HFFc6 (cell line): ENCODE measurements around the gene PPP1R9A. TPM values are rescaled to one million over a fixed set of nuclear protein-coding genes. Genes with fewer than 3 reads are reported as not detected.
A peak's percentile ranks its signal among the peaks of the same experiment; 100 is the strongest.
"Not testable (repeated sequence)": the region's sequence is repeated elsewhere in the genome, so short reads cannot be mapped to it uniquely, and the experiment has no call there.

ENCODE experiments used
- DNase-seq: peaks from one replicate; pipeline ENCODE4 v3.0.0-alpha.2; 2018
- H3K27ac Mint-ChIP-seq: 2 replicates; pipeline ENCODE4 v1.8.0; 2020; ENCODE audit warnings: mild to moderate bottlenecking, mixed read lengths
- H3K27me3 Mint-ChIP-seq: 2 replicates; pipeline ENCODE4 v1.8.0; 2021; ENCODE audit warnings: mild to moderate bottlenecking, moderate library complexity, mixed read lengths; ENCODE audit not compliant: insufficient read depth
- H3K36me3 Mint-ChIP-seq: 2 replicates; pipeline ENCODE4 v1.8.0; 2021; ENCODE audit warnings: low read depth, mixed read lengths
- H3K4me1 Mint-ChIP-seq: 2 replicates; pipeline ENCODE4 v1.8.0; 2020; ENCODE audit warnings: low read depth, mixed read lengths
- H3K4me3 Mint-ChIP-seq: 2 replicates; pipeline ENCODE4 v1.8.0; 2020; ENCODE audit warnings: mild to moderate bottlenecking, moderate library complexity, mixed read lengths
- H3K9me3 Mint-ChIP-seq: 2 replicates; pipeline ENCODE4 v1.8.0; 2020; ENCODE audit warnings: mild to moderate bottlenecking, mixed read lengths
- total RNA-seq, 6 experiments: library from RNA; stranded (reverse); fragmentation: NEBNext Ultra II Directional; extraction: Animal tissue kit (Norgen Biotek cat#: 25700); gene quantifications; 2 replicates in 1 of 6; 3 replicates in 5 of 6; pipeline ENCODE4 v1.2.3, GENCODE V29; 2021
- TF ChIP-seq, protein P1 (sequence below): fragments of 200-600 bp; sonication (generic); IDR thresholded peaks from 2 replicates; pipeline ENCODE4 v1.5.0; 2021; ENCODE audit warnings: antibody characterized with exemption, mild to moderate bottlenecking

PPP1R9A gene
- total RNA-seq, 6 experiments from 2014 or later: not detected

DNA sequence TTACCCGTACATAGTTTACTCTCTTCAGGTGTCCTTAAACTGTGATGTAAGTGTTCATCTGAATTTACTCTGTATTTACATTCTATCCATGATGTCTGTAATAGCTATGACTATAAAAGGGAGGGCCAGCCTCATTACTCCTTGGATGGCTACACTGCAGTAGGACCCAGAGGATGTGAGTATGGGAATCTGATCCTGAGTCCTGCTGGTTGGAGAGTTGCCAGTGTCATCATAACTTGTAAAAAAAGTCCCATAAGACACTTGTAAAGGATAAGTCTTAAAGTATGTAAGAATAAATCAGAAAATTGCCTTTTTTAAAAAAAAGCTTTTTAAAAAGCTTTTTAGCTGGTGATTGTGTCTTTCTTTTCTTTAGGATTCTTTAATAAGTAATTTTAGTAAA is 95.4 kb downstream of the PPP1R9A start:
- Mint-ChIP-seq H3K4me3 (no peak overlapping the region), H3K9me3 (no peaks in the 10 kb centered on the region), H3K4me1 (no peaks in the 10 kb centered on the region), H3K27ac (no peak overlapping the region), H3K27me3 (no peaks in the 10 kb centered on the region), H3K36me3 (no peaks in the 10 kb centered on the region)
- no peak for DNase-seq
- TF ChIP-seq, protein P1, sequence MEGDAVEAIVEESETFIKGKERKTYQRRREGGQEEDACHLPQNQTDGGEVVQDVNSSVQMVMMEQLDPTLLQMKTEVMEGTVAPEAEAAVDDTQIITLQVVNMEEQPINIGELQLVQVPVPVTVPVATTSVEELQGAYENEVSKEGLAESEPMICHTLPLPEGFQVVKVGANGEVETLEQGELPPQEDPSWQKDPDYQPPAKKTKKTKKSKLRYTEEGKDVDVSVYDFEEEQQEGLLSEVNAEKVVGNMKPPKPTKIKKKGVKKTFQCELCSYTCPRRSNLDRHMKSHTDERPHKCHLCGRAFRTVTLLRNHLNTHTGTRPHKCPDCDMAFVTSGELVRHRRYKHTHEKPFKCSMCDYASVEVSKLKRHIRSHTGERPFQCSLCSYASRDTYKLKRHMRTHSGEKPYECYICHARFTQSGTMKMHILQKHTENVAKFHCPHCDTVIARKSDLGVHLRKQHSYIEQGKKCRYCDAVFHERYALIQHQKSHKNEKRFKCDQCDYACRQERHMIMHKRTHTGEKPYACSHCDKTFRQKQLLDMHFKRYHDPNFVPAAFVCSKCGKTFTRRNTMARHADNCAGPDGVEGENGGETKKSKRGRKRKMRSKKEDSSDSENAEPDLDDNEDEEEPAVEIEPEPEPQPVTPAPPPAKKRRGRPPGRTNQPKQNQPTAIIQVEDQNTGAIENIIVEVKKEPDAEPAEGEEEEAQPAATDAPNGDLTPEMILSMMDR: no peak

DNA sequence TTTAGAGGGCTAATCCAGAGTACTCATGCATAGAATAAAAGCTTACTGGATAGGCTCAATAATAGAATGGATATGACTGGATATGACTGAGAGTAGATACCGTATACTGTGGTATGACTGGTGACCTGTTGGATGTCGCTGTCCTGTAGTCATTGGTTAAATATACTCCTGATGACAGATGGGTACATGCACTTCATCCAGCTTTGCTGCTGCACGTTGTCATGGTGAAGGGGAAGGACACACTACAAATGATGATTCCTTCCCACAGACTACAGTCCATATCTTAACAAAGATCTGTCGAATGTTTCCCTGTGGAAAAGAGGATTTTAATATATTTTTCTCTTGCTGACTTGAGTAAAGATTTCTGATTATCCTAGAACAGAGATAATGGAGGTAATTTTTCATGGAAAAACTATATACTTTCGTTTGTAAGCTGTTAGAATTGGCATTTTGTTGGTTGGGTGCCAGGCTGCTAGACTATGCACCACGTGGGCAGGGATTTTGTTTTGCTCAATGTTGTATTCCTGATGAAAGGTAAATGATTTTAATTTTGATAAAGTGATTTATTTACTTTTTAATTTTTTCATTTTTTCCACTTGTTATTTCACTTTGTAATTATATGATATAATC is 97.3 kb downstream of the PPP1R9A start:
- DNase-seq: no peak
- H3K27me3 Mint-ChIP-seq: no peaks in the 10 kb centered on the region
- H3K9me3 Mint-ChIP-seq: no peaks in the 10 kb centered on the region; the same call in 1 of the 2 replicates

DNA sequence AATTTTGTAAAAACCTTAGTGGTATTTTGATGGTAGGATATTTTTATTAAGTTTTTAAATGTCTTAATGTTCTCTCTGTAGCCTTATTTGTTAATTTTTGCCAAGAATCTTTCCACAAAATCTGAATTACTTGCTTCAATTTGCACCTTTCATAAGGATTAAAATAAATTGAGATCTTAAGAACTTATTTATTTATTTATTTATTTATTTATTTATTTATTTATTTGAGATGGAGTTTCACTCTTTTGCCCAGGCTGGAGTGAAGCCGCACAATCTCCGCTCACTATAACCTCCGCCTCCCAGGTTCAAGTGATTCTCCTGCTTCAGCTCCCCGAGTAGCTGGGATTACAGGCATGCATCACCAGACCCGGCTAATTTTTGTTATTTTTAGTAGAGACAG is 98.6 kb downstream of the PPP1R9A start:
- TF ChIP-seq, protein P1: no peak
- no peaks in the 10 kb centered on the region for H3K36me3 Mint-ChIP-seq
- H3K4me1 Mint-ChIP-seq: peaks cover 2% of the 10 kb centered on the region
- no peaks in the 10 kb centered on the region; the same call in 1 of the 2 replicates for H3K9me3 Mint-ChIP-seq
- H3K27me3 Mint-ChIP-seq: no peaks in the 10 kb centered on the region
- no peak for DNase-seq
- no peak overlapping the region for H3K27ac Mint-ChIP-seq
- H3K4me3 Mint-ChIP-seq: no peak overlapping the region

More for the DNA sequence above, 97.3 kb downstream of the PPP1R9A start:
- TF ChIP-seq, protein P1: no peak
- Mint-ChIP-seq H3K27ac (no peak overlapping the region), H3K4me1 (no peaks in the 10 kb centered on the region), H3K4me3 (no peak overlapping the region), H3K36me3 (no peaks in the 10 kb centered on the region)

DNA sequence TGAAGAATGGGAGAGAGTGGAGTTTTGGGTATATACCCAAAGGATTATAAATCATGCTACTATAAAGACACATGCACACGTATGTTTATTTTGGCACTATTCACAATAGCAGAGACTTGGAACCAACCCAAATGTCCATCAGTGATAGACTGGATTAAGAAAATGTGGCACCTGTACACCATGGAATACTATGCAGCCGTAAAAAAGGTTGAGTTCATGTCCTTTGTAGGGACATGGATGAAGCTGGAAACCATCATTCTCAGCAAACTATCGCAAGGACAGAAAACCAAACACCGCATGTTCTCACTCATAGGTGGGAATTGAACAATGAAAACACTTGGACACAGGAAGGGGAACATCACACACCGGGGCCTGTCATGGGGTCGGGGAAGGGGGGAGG is 101.4 kb downstream of the PPP1R9A start:
- not testable (repeated sequence) for H3K36me3 Mint-ChIP-seq, H3K27me3 Mint-ChIP-seq, H3K9me3 Mint-ChIP-seq, H3K4me3 Mint-ChIP-seq, DNase-seq, H3K27ac Mint-ChIP-seq
- peaks cover 21% of the 10 kb centered on the region for H3K4me1 Mint-ChIP-seq

DNA sequence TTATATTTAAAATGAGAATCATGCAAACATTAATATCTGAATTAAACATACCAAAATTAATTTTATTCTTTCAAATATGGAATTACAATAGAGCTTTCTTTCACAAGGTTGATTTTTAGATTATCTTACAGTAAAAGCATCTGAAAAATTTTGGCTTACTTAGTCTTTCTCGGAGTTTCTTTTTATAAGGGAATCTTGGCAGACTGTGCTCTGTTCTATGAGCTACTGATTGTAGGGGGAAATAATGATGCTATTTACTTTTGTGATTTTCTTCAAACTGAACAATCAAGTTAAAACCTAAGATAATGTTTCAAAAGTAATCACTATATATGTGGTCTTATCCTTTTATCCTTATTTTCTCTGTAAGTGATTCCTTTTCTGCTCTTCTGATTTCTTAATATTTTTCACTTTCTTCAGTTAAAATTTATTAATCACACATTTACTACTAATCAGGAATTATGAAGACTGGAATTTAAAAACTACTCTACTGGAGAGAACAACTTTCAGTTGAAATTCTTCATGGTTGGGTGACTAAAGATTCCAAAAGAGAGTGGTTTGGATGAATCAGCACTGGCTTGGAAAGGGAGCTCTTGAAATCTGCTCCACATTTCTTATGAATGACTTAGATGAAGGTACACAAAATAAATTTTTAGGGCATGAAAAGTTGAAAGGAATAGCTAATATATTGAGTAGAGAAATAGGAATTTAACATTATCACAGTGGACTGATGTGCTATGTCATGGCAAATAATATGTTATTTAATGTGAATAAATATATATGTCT is 103.9 kb downstream of the PPP1R9A start:
- no peaks in the 10 kb centered on the region for H3K36me3 Mint-ChIP-seq
- no peaks in the 10 kb centered on the region for H3K27me3 Mint-ChIP-seq
- TF ChIP-seq, protein P1: no peak
- peak; percentile 64 for DNase-seq
- peak overlapping the region; percentile 76 for H3K27ac Mint-ChIP-seq
- H3K4me1 Mint-ChIP-seq: peaks cover 21% of the 10 kb centered on the region
- no peaks in the 10 kb centered on the region; the same call in 1 of the 2 replicates for H3K9me3 Mint-ChIP-seq
- H3K4me3 Mint-ChIP-seq: peak overlapping the region; percentile 40; the same call in 1 of the 2 replicates

DNA sequence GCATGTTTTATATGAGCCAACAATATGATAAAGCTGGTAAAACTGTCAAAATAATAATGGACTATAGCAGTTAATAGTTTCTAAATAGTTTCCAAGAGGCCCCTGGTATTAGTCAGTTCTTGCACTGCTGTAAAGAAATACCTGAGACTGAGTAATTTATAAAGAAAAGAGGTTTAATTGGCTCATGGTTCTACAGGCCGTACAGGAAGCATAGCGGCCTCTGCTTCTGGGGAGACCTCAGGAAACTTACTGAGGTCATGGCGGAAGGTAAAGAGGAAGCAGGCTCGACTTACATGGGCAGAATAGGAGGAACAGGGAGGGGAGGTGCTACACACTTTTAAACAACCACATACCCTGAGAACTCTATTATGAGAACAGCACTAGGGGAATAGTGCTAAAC is 104.6 kb downstream of the PPP1R9A start:
- Mint-ChIP-seq H3K27ac (peak overlapping the region; percentile 81), H3K36me3 (no peaks in the 10 kb centered on the region), H3K9me3 (no peaks in the 10 kb centered on the region; the same call in 1 of the 2 replicates), H3K4me1 (peaks cover 21% of the 10 kb centered on the region), H3K27me3 (no peaks in the 10 kb centered on the region), H3K4me3 (no peak overlapping the region; the same call in 1 of the 2 replicates)
- TF ChIP-seq, protein P1: no peak
- no peak for DNase-seq
